Endothelial cell of umbilical vein (primary cell): ENCODE measurements around the gene CLIP3. TPM values are rescaled to one million over a fixed set of nuclear protein-coding genes. Genes with fewer than 3 reads are reported as not detected.

Experiments used
- BruUV-seq: library from RNA; stranded (reverse); fragments of 400-500 nt; replicated peaks from 2 replicates; lab custom pipeline; 2021; lab: Mats Ljungman, UMichigan
- CTCF ChIA-PET: fragments of 300-600, 350-600 bp; sonication (Branson Sonifier 250); formaldehyde crosslinking; loops from one replicate; lab custom pipeline; 2021; ENCODE audit warnings: antibody characterized with exemption, inconsistent platforms; lab: Charles Lee
- POLR2A ChIA-PET: fragments of 300-600, 350-600 bp; sonication (Branson Sonifier 250); formaldehyde crosslinking; loops from one replicate; lab custom pipeline; 2021; ENCODE audit warnings: antibody characterized with exemption, inconsistent platforms; lab: Charles Lee
- DNase-seq: peaks from one replicate; pipeline ENCODE4 v3.0.0-alpha.2; 2011; ENCODE audit warnings: low read depth, low spot score
- FAIRE-seq: peaks from 2 replicates; lab custom pipeline; 2011; peaks lifted over from hg19 to GRCh38; lab: Jason Lieb, UNC
- H2AFZ ChIP-seq: 2 replicates; pipeline ENCODE4 v1.6.0; 2012; ENCODE audit warnings: low read depth, low read length, control low read depth, inconsistent platforms
- H3K27ac ChIP-seq: 2 replicates; pipeline ENCODE4 v1.5.1; 2011; ENCODE audit warnings: low read depth, mild to moderate bottlenecking, control low read depth, low read length, moderate library complexity; ENCODE audit not compliant: insufficient read depth
- H3K27me3 ChIP-seq, 2 experiments: 2 replicates each; pipeline versions ENCODE4 v1.6.0 to v1.6.1; 2011; ENCODE audit warnings: low read length in 2 of 2, mixed read lengths in 1 of 2; ENCODE audit not compliant: control insufficient read depth in 2 of 2, insufficient read depth in 2 of 2
- H3K36me3 ChIP-seq, 2 experiments: 2 replicates in 1 of 2; 3 replicates in 1 of 2; pipeline ENCODE4 v1.5.1; 2011; ENCODE audit warnings: low read length in 2 of 2, mild to moderate bottlenecking in 1 of 2, moderate library complexity in 1 of 2; ENCODE audit not compliant: control insufficient read depth in 2 of 2, insufficient read depth in 2 of 2; ENCODE audit errors: extremely low read depth in 1 of 2
- H3K4me1 ChIP-seq: 3 replicates; pipeline ENCODE4 v1.5.1; 2011; ENCODE audit warnings: mild to moderate bottlenecking, low read length; ENCODE audit not compliant: control insufficient read depth, insufficient read depth; ENCODE audit errors: extremely low read depth
- H3K4me2 ChIP-seq: 2 replicates; pipeline ENCODE4 v1.6.1; 2011; ENCODE audit warnings: low read length, control low read depth, mixed read lengths; ENCODE audit not compliant: insufficient read depth
- H3K4me3 ChIP-seq, 3 experiments: fragments of 200-600 bp in 1 of 3; sonication (generic), shearing (Covaris generic) in 1 of 3; replicated peaks in 1 of 3; 2 replicates each; pipeline ENCODE4 v1.5.1; 2011 to 2016; ENCODE audit warnings: control low read depth in 3 of 3, low read length in 3 of 3, mild to moderate bottlenecking in 2 of 3, inconsistent platforms in 1 of 3, low read depth in 1 of 3, moderate library complexity in 1 of 3; ENCODE audit not compliant: insufficient read depth in 1 of 3
- H3K79me2 ChIP-seq: 2 replicates; pipeline ENCODE4 v1.6.0; 2012; ENCODE audit warnings: low read length, inconsistent platforms; ENCODE audit not compliant: control insufficient read depth, insufficient read depth
- H3K9ac ChIP-seq: replicated peaks from 2 replicates; pipeline ENCODE3; 2011; ENCODE audit warnings: low read length, control low read depth; ENCODE audit not compliant: insufficient read depth; ENCODE audit errors: extremely low read depth
- H3K9me1 ChIP-seq: replicated peaks from 3 replicates; pipeline ENCODE4 v1.6.0; 2011; ENCODE audit warnings: mild to moderate bottlenecking, low read length; ENCODE audit not compliant: control insufficient read depth, insufficient read depth; ENCODE audit errors: extremely low read depth
- H3K9me3 ChIP-seq: replicated peaks from 2 replicates; pipeline ENCODE4 v1.5.1; 2012; ENCODE audit warnings: low read length, inconsistent platforms; ENCODE audit not compliant: control insufficient read depth, insufficient read depth
- H4K20me1 ChIP-seq: replicated peaks from 2 replicates; pipeline ENCODE3; 2011; ENCODE audit warnings: mild to moderate bottlenecking, low read length; ENCODE audit not compliant: control insufficient read depth, insufficient read depth; ENCODE audit errors: extremely low read depth
- EZH2 ChIP-seq: IDR thresholded peaks from 2 replicates; pipeline ENCODE4 v1.6.1; 2012; ENCODE audit warnings: borderline replicate concordance, low read depth, mild to moderate bottlenecking, moderate library complexity, low read length, inconsistent platforms; ENCODE audit not compliant: severe bottlenecking
- FOS ChIP-seq: IDR thresholded peaks from 2 replicates; pipeline ENCODE4 v1.6.1; 2011; ENCODE audit warnings: mild to moderate bottlenecking, low read length, moderate library complexity, borderline replicate concordance; ENCODE audit not compliant: insufficient read depth
- GATA2 ChIP-seq: IDR thresholded peaks from 2 replicates; pipeline ENCODE4 v1.7.0; 2011; ENCODE audit warnings: low read depth, mild to moderate bottlenecking, moderate library complexity, mixed read lengths, low read length; ENCODE audit not compliant: insufficient read length, insufficient read depth
- JUN ChIP-seq: IDR thresholded peaks from 2 replicates; pipeline ENCODE4 v1.6.1; 2011; ENCODE audit warnings: borderline replicate concordance, low read depth; ENCODE audit not compliant: insufficient read length, insufficient read depth
- MYC ChIP-seq: IDR thresholded peaks from one replicate; pipeline ENCODE4 v1.6.1; 2011; ENCODE audit warnings: mild to moderate bottlenecking, low read depth, low read length
- POLR2A ChIP-seq: IDR thresholded peaks from 2 replicates; pipeline ENCODE4 v1.6.1; 2012; ENCODE audit warnings: low read depth, mild to moderate bottlenecking, control low read depth, low read length
- POLR2AphosphoS5 ChIP-seq: IDR thresholded peaks from 2 replicates; pipeline ENCODE4 v1.6.1; 2012; ENCODE audit warnings: low read depth, mild to moderate bottlenecking, control low read depth, low read length, moderate library complexity; ENCODE audit not compliant: insufficient read depth
- dilution Hi-C: fragments of 300-500 bp; cut with MboI; formaldehyde crosslinking; loops from one replicate; pipeline ENCODE4 v1.15.0; 2019; ENCODE audit warnings: low sequenced_read_pairs; ENCODE audit not compliant: extremely low pct_ligation_motif_present
- intact Hi-C: fragments of 100-400 bp; cut with micrococcal nuclease; formaldehyde crosslinking; loops from one replicate; pipeline ENCODE4 v1.10.0; 2022
- polyA plus RNA-seq, 4 experiments: library from polyadenylated mRNA; depleted of rRNA in 3 of 4; stranded (reverse) in 3 of 4; unstranded in 1 of 4; fragments of >200 nt; gene quantifications; 2 replicates each; pipeline versions ENCODE4 v1.2.1 to v1.2.3, GENCODE V29; 2011 to 2012; ENCODE audit warnings: missing spikeins in 1 of 4
- total RNA-seq: library from RNA; stranded (reverse); gene quantifications from 2 replicates; pipeline ENCODE4 v1.2.3, GENCODE V29; 2021
- TF ChIP-seq, protein P1 (sequence below), 2 donors: IDR thresholded peaks; 1 replicate in 1 of 2; 2 replicates in 1 of 2; pipeline ENCODE4 v1.5.1; 2011; ENCODE audit warnings: low read length in 2 of 2, mild to moderate bottlenecking in 2 of 2, moderate library complexity in 2 of 2, control low read depth in 1 of 2, inconsistent platforms in 1 of 2, low read depth in 1 of 2; ENCODE audit not compliant: insufficient read depth in 1 of 2; ENCODE audit errors: extremely low read depth in 1 of 2
- TF ChIP-seq, protein P2 (sequence below): IDR thresholded peaks from 2 replicates; pipeline ENCODE4 v1.6.1; 2011; ENCODE audit not compliant: insufficient read depth, insufficient read length

The CLIP3 gene
- total and polyA plus RNA-seq, 2 donors (not counting 3 experiments of a cell fraction or from before 2014, with no cell fraction given): 7.0 to 24.4 TPM

DNA sequence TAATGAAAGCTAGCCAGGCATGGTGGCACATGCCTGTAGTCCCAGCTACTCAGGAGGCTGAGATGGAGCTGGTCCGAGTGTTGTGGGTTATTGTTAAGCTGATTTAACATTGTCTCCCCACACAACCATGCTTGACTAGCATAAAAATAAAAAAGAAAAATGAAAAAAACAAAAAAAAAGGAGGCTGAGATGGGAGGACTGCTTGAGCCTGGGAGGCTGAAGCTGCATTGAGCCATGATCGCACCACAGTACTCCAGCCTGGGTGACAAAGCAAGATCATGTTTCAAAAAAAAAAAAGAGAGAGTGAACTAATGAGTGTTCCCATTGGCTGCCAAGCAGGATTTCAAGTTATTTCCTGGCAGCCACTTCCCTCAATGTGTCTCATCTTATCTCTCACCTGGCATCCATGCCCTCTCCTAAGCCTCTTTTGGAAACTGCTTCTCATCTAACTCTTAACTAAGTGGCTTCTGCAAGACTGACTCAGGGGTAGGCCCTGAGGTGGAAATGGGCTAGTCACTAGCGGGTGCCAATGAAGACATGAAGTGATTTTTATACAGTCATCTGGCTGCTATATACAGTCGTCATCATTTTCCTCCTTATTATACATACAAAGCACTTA, 16.5 kb upstream of the CLIP3 start:
- TF ChIP-seq MYC: no peak
- no peak for TF ChIP-seq FOS
- TF ChIP-seq POLR2AphosphoS5: no peak
- TF ChIP-seq EZH2: no peak
- no TSS peak for BruUV-seq
- intact Hi-C loops (no loop called here), dilution Hi-C loops (no loop called here)
- Histone ChIP-seq H3K27me3 (no peaks in the 10 kb centered on the region), H3K4me2 (no peak overlapping the region), H3K4me3 (no peak overlapping the region), H3K9ac (no peak overlapping the region), H4K20me1 (no peaks in the 10 kb centered on the region), H2AFZ (no peak overlapping the region), H3K4me1 (peaks cover 5% of the 10 kb centered on the region), H3K79me2 (no peaks in the 10 kb centered on the region), H3K36me3 (no peaks in the 10 kb centered on the region), H3K9me3 (no peaks in the 10 kb centered on the region), H3K27ac (no peak overlapping the region), H3K9me1 (no peaks in the 10 kb centered on the region)
- DNase-seq: no peak
- no peak for FAIRE-seq
- CTCF ChIA-PET: no interaction called here
- POLR2A ChIA-PET: no interaction called here

DNA sequence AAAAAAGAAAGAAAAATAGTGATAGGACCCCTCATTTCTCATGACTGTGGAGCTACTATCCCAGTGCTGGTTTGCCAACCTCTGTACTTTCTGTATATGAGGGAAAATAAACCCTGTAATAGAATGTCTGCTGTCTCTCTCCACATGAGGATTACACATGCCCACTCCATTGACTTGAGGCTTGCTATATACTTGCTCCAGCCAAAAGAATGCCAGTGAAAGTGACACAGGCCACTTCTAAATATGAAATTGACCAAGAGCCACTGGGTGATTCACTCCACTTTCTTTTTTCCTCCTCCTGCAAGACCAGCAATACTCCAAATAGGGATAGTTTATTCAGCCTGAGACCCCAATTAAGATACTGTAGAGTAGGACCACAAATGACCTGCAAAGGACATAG, 15.2 kb upstream of the CLIP3 start:
- H3K27me3 ChIP-seq: no peaks in the 10 kb centered on the region
- CTCF ChIA-PET: no interaction called here
- no peak overlapping the region for H3K4me2 ChIP-seq
- no peaks in the 10 kb centered on the region for H3K9me1 ChIP-seq
- no peaks in the 10 kb centered on the region for H3K9me3 ChIP-seq
- FAIRE-seq (no peak), DNase-seq (no peak)
- H3K27ac ChIP-seq: no peak overlapping the region
- H3K9ac ChIP-seq: no peak overlapping the region
- intact Hi-C loops (no loop called here), dilution Hi-C loops (no loop called here)
- POLR2A ChIA-PET: no interaction called here
- H3K79me2 ChIP-seq: no peaks in the 10 kb centered on the region
- H3K4me3 ChIP-seq: no peak overlapping the region
- BruUV-seq: no TSS peak
- H4K20me1 ChIP-seq: no peaks in the 10 kb centered on the region
- no peak overlapping the region for H2AFZ ChIP-seq
- no peak for TF ChIP-seq MYC
- no peak for TF ChIP-seq EZH2
- TF ChIP-seq, protein P1, sequence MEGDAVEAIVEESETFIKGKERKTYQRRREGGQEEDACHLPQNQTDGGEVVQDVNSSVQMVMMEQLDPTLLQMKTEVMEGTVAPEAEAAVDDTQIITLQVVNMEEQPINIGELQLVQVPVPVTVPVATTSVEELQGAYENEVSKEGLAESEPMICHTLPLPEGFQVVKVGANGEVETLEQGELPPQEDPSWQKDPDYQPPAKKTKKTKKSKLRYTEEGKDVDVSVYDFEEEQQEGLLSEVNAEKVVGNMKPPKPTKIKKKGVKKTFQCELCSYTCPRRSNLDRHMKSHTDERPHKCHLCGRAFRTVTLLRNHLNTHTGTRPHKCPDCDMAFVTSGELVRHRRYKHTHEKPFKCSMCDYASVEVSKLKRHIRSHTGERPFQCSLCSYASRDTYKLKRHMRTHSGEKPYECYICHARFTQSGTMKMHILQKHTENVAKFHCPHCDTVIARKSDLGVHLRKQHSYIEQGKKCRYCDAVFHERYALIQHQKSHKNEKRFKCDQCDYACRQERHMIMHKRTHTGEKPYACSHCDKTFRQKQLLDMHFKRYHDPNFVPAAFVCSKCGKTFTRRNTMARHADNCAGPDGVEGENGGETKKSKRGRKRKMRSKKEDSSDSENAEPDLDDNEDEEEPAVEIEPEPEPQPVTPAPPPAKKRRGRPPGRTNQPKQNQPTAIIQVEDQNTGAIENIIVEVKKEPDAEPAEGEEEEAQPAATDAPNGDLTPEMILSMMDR (IDR thresholded peaks at IDR 0.05; ENCODE audit: extremely low read depth in 1 of 2, insufficient read depth in 1 of 2, low read depth in 1 of 2, low read length in 2 of 2): no peak
- no peak for TF ChIP-seq POLR2AphosphoS5
- TF ChIP-seq POLR2A: no peak
- no peak for TF ChIP-seq JUN
- no peak for TF ChIP-seq FOS
- TF ChIP-seq, protein P2, sequence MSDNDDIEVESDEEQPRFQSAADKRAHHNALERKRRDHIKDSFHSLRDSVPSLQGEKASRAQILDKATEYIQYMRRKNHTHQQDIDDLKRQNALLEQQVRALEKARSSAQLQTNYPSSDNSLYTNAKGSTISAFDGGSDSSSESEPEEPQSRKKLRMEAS: no peak
- TF ChIP-seq GATA2: no peak
- H3K4me1 ChIP-seq: no peaks in the 10 kb centered on the region
- H3K36me3 ChIP-seq: no peaks in the 10 kb centered on the region
